ENCODE results near the gene MGST3. TPM values are rescaled to one million over a fixed set of nuclear protein-coding genes. Genes with fewer than 3 reads are reported as not detected.
"Not testable (repeated sequence)": the region's sequence is repeated elsewhere in the genome, so short reads cannot be mapped to it uniquely, and the experiment has no call there.

MGST3 gene
- total RNA-seq, 1 experiment from 2014 or later = 129 TPM

DNA sequence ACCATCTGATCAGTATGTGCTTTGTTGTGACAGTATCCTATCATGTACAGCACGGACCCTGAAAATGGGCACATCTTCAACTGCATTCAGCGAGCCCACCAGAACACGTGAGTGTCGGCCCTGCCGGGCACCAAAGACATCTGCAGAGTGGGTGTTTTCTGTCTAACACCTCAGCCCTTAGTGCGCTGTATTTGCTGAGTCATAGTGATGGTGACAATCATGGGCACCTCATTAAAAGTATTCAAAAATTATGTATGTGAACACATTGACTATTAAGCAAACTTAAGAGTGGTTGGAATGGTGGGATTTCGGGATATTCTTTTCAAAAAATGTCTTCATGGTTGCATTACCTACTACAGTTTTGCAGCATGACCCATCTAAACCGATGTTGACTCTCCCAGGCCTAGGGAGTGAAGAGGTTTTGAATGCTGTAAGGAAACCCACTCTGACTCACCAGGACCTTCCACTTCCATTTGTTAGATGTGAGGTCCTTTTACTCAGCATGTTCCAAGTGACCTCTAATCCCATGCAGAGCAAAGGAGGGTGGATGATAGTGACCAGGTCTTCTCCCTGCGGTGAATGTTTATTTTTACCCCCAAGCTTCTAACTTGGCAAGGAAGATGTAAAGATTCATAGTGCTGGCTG is 20.1 kb downstream of the MGST3 start:
- DNase-seq (ENCODE audit: low read depth) = no peak

DNA sequence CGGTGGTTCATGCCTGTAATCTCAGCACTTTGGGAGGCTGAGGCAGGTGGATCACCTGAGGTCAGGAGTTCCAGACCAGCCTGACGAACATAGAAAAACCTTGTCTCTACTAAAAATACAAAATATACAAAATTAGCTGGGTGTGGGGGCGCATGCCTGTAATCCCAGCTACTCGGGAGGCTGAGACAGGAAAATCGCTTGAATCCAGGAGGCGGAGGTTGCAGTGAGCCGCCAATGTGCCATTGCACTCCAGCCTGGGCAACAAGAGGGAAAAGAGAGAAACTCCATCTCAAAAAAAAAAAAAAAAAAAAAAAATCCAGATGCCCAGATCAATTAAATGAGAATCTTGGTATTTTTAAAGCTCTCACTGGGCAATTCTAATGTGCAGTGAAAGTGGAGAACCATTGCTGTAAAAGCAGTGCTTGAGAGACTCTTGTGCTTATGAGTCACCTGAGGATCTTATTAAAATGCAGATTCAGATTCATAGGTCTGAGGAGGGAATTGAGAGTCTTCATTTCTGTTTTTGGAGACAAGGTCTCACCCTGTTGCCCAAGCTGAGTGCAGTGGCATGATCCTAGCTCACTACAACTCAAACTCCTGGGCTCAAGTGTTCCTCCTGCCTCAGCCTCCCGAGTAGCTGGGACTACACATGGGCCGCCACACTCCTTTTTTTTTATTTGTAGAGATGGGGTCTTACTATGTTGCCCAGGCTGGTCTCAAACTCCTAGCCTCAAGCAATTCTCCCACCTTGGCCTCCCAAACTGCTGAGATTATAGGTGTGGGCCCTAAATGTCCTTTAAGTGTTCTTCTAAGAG is 27.9 kb downstream of the MGST3 start:
- not testable (repeated sequence) for DNase-seq (ENCODE audit: low read depth)

DNA sequence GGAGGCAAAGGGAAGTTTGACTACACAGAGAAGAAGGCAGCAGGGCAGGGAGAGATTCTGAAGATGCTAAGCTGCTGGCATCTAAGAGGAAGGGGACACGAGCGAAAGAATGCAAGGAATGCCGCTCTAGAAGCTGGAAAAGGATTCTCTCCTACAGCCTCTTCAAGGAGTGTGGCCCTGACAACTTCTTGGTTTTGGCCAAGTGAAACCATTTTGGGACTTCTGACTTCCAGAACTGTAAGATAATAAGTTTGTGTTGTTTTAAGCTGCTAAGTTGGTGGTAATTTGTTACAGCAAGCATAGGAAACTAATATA is 28.5 kb downstream of the MGST3 start:
- DNase-seq (ENCODE audit: low read depth) = no peak

DNA sequence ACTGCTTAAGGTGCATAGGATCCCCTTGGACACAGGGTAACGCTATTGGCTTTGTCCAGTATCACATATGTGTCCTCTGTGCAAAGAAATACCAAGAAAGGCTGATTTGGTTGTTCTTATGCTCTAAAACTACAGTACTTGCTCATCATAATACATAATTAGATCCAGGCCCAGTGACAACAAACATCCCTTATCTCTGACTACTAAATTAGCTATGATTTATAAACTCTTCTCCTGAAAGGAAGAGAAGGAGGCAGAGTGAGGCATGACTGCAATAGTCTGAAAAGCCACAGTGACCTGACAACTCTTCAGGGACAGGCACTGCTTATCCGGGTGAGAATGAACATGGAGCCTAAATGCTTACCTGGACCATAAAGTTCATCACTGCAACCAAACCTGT is 30.7 kb downstream of the MGST3 start:
- no peak for DNase-seq (ENCODE audit: low read depth)

DNA sequence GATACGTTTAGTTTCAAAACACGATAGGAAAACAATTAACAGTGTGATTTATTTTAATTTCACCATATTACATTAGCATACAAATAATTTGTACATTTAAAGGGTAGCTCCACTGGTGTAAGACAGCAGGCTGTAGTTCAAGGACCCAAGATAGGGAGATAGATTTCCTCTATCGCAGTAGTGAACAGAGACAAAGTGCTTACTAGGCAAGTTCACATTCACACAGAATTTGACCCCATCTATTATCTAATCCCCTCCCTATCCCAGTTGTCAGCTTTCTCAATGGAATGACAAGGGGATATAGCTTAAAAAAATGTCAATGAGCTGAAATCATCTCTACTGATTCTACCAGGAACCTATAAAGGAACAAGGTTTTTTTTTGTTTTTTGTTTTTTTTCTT is 31.2 kb downstream of the MGST3 start:
- DNase-seq (ENCODE audit: low read depth) = no peak

DNA sequence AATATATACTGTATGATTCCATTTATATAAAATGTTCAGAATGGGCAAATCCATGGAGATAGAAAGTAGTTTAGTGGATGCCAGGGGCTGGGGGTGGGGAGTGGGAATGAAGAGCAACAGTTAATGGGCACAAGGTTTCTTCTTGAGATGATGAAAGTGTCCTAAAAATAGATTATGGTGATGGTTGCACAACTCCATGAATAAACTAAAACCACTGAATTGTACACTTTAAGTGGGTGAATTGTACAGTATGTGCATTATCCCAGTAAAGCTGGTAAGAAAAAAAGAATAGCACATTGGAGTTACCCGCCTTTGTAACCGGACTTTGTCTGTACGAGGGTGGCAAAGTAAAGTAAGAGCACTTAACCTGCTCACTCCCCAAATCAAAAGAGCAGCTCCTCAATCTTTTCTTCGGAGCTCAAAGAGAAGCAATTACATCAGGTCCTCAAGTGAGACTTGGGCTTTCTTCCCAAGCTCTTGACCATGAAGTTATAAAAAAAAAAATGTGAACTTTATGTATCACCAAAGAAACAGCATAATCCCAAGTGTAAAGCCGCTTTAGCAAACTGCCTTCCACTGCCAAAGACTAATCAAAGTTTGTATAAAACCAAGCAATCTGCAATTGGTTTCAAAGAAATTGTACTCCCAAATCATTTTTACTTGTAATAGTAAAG is 35.3 kb downstream of the MGST3 start:
- DNase-seq (ENCODE audit: low read depth) = peak; percentile 39

DNA sequence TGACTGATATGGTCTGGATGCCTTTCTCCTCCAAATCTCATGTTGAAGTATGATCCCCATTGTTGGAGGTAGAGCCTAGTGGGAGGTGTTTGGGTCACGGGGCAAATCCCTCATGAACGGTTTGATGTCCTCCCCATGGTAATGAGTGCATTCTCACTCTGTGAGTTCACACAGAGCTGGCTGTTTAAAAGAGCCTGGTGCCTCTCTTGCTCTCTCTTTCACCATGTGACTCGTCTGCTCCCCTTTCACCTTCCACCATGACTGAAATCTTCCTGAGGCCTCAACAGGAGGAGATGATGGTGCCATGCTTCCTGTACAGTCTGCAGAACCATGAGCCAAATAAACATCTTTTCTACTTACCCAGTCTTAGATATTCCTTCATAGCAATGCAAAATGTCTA is 37.1 kb downstream of the MGST3 start:
- DNase-seq (ENCODE audit: low read depth) = no peak

DNA sequence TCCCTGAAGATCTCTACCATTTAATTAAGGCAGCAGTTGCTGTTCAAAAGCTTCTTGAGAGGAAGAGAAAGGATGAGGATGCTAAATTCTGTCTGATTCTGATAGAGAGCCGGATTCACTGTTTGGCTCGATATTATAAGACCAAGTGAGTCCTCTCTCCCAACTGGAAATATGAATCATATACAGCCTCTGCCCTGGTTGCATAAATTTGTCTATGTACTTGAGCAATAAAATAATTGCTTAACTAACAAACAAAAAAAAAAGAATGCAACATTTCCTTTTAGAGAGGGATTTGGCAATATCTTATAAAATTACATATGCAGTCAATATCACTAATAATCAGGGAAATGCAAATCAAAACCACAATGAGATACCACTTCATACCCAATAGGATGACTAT is 40.5 kb downstream of the MGST3 start:
- peak; percentile 25 for DNase-seq (ENCODE audit: low read depth)

DNA sequence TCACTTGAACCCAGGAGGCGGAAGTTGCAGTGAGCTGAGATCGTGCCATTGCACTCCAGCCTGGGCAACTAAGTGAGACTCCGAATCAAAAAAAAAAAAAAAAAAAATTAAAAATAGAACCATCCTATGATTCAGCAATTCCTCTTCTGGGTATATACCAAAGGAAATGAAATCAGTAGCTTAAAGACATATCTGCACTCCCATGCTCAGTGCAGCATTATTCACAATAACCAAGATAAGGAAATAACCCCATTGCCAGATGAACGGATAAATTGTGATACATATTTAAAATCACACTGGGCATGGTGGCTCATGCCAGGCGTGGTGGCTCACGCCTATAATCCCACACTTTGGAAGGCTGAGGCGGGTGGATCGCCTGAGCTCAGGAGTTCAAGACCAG is 43.6 kb downstream of the MGST3 start:
- no peak for DNase-seq (ENCODE audit: low read depth)

DNA sequence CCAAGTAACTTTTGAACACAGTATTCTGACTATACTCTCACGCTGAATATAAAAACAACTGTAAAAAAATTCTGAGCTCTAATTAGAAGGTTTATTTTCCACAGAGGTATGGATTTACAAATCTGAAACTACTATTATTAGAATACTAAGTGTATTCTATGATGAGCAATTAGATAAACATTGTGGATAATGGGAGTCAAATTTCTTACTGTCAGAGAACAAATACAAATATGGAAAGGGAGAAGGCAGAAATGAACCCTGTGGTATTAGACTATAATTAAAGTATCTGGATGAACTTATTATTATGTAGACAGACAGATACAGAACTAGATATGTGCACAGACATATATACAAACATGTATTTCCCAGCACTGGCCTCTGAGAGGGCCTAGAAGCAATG is 44.8 kb downstream of the MGST3 start:
- peak; percentile 15 for DNase-seq (ENCODE audit: low read depth)

DNA sequence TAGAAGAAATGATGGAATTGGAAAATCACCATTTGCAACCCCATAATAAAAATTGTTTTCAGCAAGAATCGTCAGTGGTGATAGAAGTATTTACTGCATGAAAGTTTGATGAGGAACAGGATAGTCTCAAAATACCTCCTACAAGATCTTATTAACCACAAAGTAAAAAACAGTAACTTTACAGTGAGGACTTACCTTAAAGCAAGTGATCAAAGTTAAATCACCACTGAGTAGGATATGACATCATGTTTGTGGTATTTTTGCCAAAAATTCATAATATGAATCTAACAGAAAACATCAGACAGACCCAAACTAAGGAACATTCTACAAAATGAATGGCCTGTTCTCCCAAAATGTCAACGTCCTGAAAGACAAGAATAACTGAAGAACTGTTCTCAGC is 47.5 kb downstream of the MGST3 start:
- DNase-seq (ENCODE audit: low read depth) = no peak

DNA sequence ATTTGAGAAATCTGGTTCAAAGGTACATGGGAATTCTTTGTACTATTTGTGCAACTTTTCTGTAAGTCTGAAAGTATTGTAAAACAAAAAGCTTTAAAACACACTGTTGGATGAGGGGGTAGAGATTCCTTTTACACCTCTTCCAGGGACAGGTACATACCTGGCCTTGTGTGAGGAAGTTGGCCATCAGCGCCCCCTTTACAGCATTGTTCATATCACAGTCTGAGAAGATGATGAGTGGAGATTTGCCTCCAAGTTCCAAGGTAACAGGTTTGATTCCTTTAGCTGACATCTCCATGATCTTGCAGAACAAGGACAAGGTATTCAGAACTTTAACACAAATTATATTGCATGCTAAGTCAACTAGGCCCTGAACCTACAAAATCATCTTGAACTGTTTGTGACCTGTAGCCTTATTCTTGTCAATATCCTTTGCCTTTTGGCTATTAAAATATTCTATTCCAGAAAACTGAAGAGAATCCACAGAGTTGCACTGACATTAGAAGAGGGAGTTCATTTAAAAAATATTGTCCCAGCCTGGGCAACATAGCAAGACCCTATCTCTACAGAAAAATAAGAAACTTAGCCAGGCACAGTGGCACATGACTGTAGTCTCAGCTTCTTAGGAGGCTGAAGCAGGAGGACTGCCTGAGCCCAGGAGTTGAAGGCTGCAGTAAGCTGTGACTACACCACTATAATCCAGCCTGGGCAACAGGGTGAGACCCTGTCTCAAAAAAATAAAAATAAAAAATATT is 48.4 kb downstream of the MGST3 start:
- DNase-seq (ENCODE audit: low read depth) = no peak

DNA sequence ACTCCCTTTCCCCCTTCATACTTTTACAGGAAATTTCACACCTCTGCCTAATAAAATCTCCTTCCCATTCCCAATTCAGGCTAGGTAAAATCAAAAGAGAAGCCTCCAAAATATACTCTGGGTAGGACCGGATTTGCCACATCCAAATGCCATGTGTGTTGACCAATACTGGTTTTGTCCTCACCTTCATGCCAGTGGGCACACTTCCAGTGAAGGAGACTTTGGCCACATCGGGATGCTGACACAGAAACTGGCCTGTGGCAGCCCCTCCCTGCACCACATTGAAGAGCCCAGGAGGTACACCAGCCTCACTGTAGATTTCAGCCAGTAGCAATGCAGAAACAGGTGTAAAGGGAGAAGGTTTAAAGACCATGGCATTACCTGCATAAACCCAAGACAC is 49.3 kb downstream of the MGST3 start:
- DNase-seq (ENCODE audit: low read depth) = no peak

DNA sequence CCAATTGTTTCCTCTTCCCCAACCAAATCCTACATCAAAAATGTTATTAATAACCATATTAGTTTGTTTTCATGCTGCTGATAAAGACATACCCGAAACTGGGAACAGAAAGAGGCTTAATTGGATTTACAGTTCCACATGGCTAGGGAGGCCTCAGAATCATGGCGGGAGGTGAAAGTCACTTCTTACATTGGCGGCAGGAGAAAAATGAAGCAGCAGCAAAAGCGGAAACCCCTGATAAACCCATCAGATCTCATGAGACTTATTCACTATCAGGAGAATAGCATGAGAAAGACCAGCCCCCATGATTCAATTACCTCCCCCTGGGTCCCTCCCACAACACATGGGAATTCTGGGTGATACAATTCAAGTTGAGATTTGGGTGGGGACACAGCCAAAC is 49.7 kb downstream of the MGST3 start:
- DNase-seq (ENCODE audit: low read depth) = not testable (repeated sequence)

DNA sequence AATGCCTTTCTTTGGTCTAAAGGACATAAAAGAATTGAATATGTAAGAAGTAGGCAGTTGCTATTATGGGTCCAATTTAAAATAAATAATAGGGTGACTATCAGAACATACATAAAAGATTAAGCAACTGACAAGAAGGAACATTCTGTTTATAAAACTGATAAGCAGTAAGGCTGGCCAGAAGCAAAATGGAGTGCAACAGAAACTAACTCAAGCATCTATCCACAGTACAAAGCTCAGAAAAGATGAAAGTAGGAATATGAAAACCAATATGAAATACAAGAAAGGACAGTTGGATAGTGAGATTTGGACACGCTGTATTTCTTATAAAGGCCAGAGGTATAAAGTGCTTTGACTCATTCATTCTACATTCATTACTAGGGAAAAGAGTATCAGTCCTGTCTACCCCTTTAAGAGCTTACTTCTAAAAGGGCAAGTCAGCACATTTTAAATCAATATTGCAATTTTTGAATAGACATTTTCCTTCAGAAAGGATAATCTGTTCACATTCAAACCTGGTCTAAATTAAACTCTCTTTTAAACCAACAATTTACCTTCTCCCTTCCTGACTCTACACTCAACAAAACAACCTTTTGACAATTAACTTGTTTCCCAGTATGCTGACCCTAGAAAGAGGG is 52.9 kb downstream of the MGST3 start:
- no peak for DNase-seq (ENCODE audit: low read depth)

DNA sequence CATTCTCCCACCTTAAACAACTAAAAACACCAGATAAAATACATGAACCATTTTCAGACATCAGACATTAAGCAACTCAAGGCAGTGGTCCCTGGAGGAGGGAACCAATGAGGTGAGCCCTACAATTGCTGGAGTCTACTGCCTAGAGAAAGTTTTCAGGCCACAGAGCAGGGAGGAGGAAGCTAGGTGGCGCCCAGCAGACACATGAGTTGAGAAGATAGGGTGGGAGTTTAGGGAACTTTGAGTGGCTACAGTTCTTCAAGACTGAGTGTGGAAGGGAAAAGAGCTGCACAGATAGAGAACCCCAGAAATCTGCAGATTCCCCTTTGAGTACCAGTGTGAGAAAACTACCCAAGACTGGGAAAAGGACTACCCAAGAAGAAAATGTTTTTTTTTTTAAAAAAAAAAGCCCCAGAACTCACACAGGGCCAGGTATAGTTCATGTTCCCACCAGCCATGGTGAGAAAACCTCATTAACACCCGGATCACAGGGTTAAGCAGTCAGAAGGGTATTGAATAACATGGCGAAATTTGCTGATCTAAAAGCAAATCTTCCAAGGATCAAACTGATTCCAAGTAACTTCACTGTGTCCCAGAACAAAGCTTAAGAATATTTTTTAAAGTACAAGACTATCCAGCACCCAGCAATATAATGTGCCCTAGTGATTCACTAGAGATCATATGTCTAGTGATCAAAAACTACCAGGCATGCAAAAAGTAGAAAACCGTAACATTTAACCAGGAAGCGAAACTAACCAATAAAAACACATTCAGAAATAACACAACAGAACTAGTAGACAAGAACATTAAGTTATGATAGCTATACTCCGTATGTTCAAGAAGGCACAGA is 55.3 kb downstream of the MGST3 start:
- DNase-seq (ENCODE audit: low read depth) = peak; percentile 5

DNA sequence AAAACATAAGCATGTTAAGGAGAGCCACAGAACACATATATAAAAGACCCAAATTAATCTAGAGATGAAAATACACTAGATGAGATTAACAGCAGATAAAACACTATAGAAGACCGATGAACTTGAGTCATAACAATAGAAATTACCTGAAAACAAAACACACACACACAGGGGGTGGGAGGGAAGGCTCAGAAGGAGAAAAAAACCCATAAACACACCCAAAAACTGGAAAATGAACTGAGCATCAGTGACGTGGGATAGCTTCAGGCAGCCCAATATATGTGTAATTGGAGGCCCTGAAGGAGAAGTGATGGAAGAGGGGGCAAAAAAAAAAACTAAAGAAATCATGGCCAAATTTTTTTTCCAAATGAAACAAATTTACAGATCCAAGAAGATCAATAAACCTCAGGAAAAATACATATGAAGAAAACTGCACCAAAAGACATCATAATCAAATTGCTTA is 56.0 kb downstream of the MGST3 start:
- no peak for DNase-seq (ENCODE audit: low read depth)

DNA sequence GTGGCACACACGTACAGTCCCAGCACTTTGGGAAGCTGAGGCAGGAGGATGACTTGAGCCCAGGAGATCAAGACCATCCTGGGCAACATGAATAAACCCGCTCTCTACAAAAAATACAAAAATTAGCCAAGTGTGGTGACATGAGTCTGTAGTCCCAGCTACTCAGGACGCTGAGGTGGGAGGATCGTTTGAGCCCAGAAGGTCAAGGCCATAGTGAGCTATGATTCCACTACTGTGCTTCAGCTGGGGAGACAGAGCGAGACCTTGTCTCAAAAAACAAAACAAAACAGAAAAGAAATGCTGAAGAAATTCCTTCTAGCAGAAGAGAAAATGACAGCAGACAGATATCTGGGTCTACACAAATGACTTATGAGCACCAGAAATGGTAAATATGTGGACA is 57.0 kb downstream of the MGST3 start:
- no peak for DNase-seq (ENCODE audit: low read depth)

DNA sequence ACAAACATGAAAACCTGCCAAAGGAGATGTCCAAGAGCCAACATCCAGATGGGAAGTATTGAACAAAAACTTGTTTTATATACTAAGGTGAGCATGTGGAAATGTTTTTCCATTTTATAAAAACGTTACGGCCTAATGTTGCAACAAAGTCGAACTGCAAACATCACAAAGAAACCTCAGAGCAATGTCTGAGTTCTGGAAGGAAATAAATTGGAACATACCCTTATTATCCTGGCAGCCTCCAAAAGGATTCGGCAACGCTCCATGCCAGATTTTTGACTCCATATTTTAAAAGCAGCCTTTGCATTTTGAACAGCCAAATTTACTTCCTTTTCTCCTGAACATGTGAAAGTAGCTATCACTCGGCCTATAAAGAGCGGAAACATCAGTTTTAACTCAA is 64.0 kb downstream of the MGST3 start:
- no peak for DNase-seq (ENCODE audit: low read depth)

DNA sequence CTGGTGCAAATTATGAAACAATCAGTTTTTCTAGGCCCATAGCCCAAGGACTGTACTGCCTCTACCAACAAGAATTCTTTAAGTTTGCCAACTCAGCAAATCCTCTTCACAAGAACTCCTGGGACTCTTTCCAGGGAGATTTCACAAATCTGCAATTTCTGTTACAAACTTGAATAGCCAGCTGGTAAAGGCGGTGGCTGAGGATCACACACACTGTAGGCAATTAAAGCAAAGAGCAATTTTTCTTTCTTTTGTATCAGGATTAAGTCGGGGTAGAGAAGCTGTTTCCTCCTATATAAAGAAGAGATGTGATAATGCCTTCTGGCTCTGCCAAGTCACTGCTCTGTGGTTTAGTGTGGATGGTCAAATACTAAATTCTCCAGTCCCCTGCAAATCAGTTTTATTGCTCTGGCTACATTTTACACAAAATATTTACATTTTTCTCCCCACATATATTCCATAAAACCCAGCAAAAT is 65.6 kb downstream of the MGST3 start:
- DNase-seq (ENCODE audit: low read depth) = peak; percentile 78

DNA sequence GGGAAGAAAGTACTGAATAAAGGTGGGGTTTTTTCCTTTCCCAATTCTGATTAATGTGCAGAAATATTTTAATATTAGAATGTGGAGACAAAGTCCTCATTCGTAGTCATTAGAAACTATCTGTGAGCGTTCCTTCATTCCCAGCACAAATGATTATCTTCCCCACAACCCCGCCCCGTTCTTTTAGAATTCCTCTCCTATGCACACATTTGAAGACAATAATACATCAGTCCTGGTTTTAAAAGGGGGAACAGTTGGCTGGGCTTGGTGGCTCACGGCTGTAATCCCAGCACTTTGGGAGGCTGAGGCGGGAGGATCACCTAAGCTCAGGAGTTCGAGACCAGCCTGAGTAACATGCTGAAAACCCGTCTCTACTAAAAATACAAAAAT is 66.5 kb downstream of the MGST3 start:
- DNase-seq (ENCODE audit: low read depth) = no peak
